HG02884 (cell line): ENCODE data around the gene OLA1.

Experiments used
- ATAC-seq: cut with Tn5 transposase; IDR thresholded peaks from one replicate; pipeline ENCODE4 v1.9.1; 2021; ENCODE audit warnings: mild to moderate bottlenecking, moderate library complexity; ENCODE audit not compliant: unreplicated experiment

Gene OLA1

DNA sequence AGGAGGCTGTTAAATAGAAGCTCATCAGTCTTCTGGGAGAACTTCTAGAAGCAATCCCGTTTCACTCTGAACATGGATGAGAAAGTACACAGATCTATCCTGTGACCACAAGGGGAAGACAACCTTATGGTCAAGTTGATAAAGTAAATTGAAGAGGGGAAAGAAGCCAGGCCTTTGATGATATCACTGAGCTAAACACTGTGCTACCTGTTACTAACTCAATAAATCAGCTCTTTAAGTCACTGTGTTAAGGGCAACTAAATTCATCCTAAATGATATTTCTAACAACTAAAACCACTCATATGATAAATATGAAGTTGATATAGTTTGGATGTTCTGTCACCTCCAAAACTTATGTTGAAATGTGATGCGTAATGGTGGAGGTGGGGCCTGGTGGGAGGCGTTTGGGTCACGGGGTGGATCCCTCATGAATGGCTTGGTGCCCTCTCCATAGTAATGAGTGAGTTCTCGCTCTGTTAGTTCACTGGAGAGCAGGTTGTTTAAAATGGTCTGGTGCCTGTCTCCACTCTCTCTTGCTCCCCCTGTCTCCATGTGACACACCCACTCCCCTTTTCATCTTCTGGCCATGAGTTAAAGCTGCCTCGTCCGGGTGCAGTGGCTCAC, 23.6 kb downstream of the OLA1 start:
- ATAC-seq: no peak

DNA sequence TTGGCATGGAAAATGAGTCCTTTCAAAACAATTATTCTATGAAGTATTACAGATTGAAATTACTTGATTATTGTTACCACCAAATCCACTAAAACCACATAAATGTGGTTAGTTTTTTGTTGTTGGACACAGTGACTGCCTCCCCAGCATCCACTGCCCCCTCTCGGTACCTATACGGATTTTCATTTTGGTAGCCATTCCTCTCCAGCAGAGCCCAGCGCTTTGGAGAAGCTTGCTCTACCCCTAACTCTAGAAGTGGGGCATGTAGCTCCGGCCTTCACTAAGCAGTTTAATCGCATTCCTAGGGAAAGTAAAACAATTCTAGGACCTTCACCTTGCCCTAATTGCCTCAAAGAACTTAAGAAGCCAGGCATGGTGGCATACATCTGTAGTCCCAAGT, 24.2 kb downstream of the OLA1 start:
- no peak for ATAC-seq

DNA sequence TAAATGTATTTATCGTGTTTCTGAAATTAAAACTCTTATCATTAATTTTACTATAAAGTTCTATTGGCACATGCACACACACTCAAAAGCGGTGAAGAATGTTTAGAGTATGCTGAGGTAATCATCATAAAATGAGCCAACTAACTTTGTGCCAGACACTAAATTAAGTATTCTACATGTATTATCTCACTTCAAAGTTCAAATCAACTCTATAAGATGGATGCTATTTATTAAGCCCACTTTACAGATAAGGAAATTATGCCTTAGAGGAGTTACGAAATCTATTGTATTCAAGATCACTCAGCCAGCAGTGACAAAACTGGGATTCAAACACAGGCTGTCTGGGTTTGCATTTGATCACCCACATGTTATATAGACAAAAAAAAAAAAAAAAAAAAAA, 24.9 kb downstream of the OLA1 start:
- ATAC-seq: no peak

DNA sequence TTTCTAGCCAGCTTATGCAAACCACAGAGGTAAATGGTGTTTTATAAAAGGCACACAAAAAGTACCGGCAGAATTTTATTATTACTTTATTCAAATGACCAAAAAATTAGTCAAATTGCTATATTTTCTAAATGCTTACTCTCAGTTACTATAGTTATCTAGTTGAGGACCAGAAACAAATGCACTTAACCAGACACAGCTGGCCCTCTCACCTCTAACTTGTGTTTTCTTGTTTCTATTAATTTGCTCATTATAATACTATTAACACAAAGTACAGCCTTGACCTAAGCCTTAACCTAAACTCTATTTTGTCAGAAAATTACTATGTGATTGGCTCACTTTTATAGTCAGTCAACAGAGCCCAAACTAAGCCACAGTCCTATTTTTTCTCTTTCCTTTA, 26.2 kb downstream of the OLA1 start:
- ATAC-seq: no peak

DNA sequence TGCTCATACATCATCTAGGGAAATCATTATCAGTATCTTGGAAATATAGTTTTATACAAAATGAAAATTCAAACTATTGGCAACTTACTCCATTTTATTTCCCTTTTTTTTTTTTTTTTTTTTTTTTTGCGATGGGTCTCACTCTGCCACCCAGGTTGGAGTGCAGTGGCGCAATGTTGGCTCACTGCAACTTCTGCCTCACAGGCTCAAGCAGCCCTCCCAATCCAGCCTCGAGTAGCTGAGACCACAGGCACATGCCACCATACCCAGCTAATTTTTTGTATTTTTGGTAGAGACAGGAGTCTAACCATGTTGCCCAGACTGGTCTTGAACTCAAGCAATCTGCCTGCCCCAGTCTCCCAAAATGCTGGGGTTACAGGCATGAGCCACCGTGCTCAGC, 29.0 kb downstream of the OLA1 start:
- ATAC-seq: no peak

DNA sequence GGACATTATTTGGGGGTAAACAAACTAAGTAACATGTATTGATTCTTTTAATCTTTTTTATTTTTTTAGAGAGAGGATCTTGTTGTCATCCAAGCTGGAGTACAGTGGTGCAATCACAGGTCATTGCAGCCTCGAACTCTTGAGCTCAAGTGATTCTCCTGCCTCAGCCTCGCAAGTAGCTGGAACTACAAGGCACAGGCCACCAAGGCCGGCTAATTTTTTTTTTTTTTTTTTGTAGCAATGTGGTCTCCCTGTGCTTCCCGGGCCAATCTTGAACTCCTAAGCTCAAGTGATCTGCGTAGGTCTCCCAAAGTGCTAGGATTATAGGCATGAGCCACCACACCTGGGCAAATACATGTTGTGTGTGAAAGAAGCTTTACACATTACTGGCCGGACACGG, 29.6 kb downstream of the OLA1 start:
- no peak for ATAC-seq

DNA sequence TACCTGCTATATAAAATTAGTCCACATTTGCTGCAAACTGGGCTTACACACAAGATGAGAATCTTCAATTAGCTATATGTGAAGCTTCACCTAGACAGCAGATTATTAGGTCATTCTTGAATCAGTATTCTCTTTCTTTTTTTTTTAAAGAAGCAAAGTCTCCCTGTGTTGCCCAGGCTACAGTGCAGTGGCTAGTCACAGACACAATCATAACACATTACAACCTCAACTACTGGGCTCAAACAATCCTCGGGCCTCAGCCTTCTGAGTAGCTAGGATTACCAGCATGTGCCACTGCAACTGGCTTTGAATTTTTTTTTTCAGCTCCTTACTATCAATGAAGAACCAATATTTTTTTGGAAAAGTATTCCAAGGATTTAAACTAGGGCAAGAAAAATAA, 30.5 kb downstream of the OLA1 start:
- ATAC-seq: no peak

DNA sequence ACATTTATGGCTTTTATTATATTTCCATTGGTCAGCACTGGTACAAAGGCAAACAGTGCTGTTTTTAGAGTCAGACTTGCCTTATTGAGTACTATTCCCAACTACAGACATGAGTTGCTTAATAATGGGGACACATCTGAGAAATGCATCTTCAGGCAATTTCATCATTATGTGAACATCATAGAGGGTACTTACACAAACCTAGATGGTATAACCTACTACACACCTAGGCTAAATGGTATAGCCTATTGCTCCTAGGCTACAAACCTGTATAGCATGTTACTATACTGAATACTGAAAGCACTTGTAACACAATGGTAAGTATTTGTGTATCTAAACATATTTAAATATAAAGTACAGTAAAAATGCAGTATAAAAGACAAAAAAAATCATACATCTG, 36.4 kb downstream of the OLA1 start:
- ATAC-seq: no peak

DNA sequence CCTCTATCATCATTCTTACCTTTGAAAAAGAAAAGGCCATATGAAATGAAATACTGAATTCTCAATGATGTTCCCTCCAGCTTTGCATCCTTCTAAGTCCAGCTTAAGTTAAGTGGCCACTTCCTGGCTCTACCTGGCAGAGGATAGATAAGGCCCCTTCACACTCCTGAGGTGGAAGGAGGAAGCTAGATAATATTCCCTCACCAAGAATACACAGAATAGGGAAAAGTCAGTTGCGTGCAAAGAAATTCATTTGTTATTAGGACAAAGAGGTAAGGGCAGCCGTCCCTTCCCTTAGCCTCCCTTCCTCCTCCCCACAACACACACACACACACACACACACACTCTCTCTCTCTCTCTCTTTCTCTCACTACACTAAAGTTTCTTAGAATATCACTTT, 37.5 kb downstream of the OLA1 start:
- no peak for ATAC-seq

DNA sequence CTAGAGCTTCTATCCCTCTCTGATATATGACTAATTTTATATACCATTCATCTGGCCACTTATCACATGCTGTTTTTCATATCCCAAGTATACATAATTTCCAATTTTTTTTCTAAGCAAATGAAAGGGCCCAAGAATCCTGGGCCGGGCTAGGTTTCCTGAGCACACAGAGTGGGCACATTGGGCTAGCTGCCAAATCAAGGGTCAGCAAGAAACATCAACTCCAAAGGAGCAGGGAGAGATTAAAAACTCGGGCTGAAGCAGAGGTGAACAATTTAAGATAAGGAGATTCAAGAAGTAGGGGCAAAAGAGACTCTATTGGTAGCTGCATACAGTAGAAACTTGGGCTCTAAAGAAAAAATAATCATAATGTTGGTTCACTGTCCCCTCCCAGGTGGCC, 39.0 kb downstream of the OLA1 start:
- no peak for ATAC-seq

DNA sequence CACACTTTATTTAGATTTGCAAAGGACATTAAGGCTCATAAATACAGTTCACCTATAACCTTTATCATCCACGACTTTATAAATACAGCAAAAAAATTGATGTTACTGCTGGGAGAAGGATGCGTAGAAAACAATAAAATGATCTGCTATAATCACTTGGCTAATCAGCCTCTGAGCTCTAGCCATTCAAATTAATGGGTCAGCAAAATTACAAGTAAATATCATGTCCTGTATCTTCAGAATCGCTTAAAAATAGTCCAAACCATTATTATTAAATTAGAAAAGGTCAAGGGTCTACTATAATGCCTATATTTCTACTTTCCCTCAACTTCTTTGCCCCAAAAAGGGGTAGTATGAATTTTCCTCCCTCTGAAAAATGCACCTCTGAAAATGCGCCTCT, 40.3 kb downstream of the OLA1 start:
- ATAC-seq: no peak

DNA sequence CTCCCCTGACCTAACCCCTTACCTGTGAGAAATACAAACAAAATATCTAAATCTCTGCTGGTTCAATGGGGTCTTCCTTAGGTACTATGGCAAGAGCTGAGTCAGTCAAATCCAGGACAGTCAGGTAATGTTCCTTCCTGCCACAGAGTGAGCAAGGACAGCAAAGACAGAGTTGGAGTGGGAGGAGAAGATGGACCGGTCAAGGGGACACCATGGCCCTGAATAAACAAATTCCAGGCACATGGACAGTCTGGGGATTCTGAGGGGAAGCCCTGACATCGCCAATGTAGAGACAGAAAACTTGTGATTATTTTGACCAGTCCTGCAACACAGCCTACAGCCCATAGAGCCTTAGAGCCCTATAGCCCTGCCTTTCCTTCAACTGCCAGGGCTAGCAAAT, 42.8 kb downstream of the OLA1 start:
- no peak for ATAC-seq

DNA sequence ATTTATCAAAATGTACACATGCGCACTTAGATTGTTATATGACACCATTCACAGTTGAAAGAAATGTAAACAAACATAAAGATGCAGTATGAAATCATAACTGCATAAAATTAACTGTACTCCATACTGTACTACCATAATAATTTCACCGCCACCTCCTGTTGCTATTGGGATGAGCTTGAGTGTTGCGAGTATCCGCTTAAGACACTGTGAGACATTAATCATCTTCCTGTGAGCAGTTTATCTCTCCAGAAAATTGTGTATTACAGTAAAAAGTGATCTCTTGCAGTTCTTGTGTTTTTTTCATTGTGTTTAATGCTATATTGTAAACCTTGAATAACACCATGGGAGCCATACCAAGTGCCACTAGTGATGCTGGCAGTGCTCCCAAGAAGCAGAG, 46.1 kb downstream of the OLA1 start:
- no peak for ATAC-seq

DNA sequence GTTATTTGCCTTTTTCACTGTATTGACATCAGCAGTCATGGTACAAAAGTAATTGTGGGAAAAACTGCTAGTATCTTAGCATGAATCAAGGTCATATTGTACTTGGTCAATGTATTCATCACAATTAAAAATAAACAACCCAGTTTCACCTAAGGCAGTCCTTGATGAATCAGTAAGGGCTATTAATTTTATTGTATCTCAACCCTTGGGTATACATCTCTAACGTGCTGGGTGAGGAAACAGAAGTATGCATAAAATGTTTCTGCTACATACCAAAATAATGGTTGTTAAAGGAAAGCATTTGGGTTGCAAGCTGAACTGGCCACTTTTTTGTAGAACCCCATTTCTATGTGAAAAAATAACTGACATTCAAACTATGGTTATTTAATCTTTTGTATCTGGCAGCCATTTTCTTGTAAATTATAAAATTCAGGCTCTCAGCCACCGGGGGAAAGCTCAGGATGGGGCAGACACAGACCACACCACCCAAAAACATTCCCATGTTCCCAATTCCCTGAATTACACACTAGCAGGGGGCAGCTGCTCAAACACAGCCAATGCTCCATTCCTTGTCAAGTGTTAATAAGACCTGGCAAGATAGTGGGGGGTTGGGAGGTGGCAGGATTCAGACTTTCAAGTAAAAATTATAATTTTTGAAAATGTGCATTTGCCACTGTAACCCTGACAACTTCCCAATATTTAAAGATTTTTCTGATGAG, 49.3 kb downstream of the OLA1 start:
- no peak for ATAC-seq

DNA sequence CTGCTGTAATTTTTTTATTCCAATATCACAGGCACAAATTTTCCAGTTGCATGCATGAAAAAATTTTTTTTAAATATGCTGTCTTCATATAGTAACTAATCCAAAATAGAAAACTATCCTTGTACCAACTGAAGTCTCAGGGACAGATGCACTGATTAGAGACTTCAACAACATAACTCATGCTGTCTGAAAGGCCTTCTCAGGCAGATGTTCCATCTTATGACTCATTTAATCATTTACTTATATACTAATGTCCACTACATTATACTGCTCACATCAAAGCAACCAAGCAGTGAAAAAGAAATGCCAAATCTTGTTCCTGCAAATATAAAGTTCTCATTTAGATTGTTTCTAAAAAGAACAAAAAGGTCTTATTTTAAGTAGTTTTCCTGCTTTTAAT, 53.1 kb downstream of the OLA1 start:
- no peak for ATAC-seq

DNA sequence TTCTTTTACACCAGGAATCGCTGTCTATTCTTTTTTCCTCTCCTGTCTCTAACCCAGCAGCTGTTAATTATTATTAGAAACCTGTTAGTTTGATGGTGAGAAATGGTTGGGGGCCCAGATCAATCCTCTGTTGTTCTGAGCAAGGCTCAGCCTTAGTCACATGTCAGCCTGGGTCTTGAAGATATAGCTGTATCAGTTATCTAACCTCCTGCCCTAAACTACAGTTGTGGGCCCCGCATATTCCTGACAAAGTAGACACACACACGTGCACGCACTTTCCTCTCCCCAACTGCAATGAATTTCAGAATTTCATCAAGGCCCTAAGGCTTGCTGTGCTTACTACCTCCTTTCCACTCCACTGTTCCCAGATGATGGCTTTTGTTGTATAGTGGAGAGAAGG, 54.6 kb downstream of the OLA1 start:
- no peak for ATAC-seq

DNA sequence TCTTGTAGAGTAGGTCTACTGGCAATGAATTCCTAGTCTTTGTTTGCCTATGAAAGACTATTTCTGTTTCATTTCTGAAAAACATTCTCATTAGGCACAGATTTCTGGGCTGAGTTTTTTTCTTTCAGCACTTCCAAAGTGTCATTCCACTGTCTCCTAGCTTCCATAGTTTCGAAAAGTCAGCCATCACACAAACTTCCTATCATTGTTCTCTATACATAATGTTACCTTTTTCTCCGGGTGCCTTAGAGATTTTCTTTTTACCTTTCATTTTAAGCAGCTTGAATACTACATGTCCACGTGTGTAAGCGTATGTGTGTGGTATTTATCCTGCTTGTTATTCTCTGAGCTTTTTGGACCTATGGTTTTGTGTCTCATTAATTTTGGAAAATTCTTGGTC, 55.7 kb downstream of the OLA1 start:
- no peak for ATAC-seq

DNA sequence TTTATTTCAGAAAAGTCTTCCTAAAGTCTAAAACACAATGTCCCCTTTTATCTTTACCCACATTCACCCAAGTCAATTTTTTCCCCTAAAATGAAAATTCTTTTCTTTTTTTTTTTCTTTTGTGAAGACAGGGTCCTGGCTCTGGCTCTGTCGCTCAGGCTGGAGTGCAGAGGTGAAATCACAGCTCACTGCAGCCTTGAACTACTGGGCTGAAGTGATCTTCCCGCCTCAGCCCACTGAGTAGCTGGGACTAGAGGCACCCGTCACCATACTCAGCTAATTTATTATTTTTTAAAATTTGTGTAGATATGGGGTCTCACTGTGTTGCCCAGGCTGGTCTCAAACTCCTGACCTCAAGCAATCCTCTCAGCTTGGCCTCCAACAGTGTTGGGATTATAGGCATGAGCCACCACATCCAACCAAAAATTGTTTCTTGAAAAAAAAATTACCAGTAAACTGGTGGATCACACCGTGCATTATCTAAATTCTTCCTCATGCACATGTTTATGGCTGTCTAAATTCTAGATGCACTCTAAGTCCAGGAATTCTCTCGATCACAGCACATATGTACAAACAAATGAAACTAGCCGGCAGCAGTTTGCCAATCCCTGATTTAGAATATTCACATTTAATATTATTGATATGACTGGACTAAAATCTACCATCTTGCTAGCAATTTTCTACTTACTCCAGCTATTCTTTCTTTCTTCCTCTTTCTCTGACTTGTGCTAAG, 56.8 kb downstream of the OLA1 start:
- ATAC-seq: no peak

DNA sequence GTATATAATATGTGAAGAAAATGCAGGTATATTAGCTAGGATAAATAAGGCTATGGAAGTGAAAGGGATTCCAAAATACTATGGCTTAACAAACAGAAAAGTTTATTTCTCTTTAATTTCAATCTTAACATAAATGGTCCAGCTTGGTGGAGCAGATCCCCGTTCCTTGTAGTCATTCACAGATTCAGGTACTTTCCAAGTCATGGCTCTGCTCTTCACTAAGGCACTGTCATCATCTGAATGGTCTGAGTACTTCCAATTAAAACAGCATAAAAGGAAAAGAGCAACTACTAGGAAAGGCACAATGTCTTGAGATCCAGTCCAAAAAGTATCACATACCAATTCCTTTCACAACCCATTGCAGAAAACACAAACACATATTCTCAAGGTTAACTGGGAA, 63.4 kb downstream of the OLA1 start:
- no peak for ATAC-seq

DNA sequence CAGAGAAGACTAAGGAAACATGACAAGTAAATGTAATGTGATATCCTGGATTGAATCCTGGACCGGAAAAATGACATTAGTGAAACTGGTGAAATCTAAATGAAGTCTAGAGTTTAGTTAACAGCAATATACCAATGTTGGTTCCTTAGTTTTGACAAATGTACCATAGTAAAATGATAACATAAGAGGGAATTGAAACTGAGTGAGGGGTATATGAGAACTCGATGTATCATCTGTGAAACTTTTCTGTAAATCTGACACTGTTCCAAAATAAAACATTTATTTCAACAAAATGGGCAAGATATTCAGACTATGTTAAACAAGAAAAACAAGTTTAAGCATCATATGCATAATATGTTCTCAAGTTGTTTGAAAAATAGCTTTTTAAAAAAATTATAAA, 63.8 kb downstream of the OLA1 start:
- ATAC-seq: no peak

DNA sequence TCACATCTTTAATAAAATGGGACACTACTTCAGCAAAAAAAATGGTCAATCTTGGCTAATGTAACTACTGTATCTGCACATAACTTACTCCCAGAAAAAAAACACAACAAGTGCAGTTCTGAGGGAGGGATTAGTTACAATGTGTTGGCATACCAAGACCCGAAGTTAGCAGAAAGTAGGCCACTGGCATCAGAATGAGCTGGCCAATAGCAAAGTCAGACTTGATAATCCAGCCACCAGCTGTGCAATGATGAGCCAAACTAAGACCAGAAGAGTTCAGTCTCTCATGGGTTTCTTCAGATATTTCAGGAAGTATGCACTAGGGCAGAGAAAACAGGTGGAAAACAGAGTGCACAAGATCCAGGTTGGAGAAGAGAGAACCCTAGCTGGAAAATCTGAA, 65.3 kb downstream of the OLA1 start:
- no peak for ATAC-seq

DNA sequence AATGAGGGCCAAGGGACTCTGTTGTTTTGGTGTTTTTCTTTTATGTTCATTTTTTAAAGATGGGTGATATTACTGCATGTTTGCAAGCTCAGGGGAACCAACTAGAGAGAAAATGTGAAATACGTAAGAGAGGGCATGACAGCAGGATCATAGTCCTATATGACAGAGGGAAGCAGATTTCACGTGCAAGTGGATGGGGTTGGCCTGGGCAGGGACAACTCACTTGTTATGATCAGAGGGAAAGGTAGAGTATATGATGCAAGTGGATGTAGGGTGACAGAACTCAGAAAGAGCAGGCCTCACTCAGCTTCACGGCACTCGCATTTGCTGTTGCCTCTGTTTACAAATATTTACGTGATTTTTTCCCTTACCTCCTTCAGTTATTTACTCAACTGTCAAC, 67.0 kb downstream of the OLA1 start:
- ATAC-seq: no peak
